Neutrophil (primary cell): ENCODE data around the gene CPLANE2.

Source experiments
- H3K27ac ChIP-seq: fragments of 200-600 bp; sonication (generic); 2 replicates; pipeline ENCODE4 v1.5.1; 2016; ENCODE audit warnings: mild to moderate bottlenecking, moderate library complexity
- H3K27me3 ChIP-seq: fragments of 200-600 bp; sonication (generic); 2 replicates; pipeline ENCODE4 v1.6.0; 2016; ENCODE audit warnings: mild to moderate bottlenecking
- H3K36me3 ChIP-seq: fragments of 200-600 bp; sonication (generic); 2 replicates; pipeline ENCODE4 v1.5.1; 2017
- H3K4me1 ChIP-seq, 2 experiments: fragments of 200-600 bp in 1 of 2; sonication (generic) in 1 of 2; 1 replicate in 1 of 2; 2 replicates in 1 of 2; pipeline versions ENCODE4 v1.5.1 to v1.6.1; 2013 to 2016; ENCODE audit warnings: low read depth in 1 of 2, low read length in 1 of 2, mild to moderate bottlenecking in 1 of 2, moderate library complexity in 1 of 2; ENCODE audit not compliant: control insufficient read depth in 1 of 2, insufficient read depth in 1 of 2
- H3K4me3 ChIP-seq, 2 experiments: fragments of 200-600 bp in 1 of 2; sonication (generic) in 1 of 2; 1 replicate in 1 of 2; 2 replicates in 1 of 2; pipeline ENCODE4 v1.5.1; 2013 to 2016; ENCODE audit warnings: low read depth in 1 of 2, low read length in 1 of 2, mild to moderate bottlenecking in 1 of 2, moderate library complexity in 1 of 2
- H3K9me3 ChIP-seq: fragments of 200-600 bp; sonication (generic); 2 replicates; pipeline ENCODE4 v1.5.1; 2016
- TF ChIP-seq, protein P1 (sequence below): fragments of 200-600 bp; sonication (generic); IDR thresholded peaks from 2 replicates; pipeline ENCODE4 v1.5.1; 2016; ENCODE audit warnings: antibody characterized with exemption

CPLANE2 gene

DNA sequence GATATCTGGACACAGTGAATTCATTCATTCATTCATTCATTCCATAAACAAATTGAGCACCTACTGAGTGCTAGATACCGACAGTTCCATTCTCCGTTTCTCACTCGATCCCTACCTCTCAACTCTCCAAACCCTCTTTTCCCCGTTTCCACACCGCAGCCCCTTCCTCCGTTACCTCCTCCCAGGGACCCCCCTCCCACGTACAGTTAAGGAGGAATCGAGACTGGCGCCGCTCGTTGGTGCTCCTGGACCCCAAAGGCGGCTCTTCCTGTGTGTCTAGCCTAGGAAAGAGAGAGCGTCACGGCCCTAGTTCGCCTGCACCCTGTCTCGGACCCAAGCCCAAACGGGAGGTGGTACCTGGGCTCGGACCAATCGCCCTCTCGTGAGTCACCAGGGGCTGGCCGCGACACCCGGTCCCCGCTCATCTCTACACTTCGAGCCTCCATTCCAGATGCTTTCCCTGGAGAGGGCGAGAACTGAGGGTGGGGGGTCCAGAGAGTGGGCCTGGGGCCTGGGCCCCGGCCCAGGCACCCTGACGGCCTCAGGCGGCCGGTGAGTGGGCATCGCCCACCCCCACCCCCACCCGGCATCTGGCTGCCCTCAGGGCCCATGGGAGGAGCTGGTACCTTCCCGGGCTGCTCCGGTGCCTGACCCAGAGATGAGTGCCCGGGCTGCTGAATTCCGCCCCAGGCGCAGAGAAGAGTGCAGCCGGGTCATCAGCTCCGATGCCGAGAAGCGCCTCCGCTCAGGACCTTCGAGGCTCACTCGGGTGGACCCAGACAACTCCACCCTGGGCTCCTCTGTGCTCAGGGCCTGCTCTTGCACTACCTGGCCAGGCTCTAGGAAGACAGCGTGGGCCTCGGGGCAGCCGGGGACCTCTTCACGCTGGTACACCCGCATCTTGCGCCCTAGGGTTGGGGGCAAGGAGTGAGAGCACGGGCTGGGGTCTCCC, 29.4 kb downstream of the CPLANE2 start:
- no peaks in the 10 kb centered on the region for H3K9me3 ChIP-seq
- TF ChIP-seq, protein P1, sequence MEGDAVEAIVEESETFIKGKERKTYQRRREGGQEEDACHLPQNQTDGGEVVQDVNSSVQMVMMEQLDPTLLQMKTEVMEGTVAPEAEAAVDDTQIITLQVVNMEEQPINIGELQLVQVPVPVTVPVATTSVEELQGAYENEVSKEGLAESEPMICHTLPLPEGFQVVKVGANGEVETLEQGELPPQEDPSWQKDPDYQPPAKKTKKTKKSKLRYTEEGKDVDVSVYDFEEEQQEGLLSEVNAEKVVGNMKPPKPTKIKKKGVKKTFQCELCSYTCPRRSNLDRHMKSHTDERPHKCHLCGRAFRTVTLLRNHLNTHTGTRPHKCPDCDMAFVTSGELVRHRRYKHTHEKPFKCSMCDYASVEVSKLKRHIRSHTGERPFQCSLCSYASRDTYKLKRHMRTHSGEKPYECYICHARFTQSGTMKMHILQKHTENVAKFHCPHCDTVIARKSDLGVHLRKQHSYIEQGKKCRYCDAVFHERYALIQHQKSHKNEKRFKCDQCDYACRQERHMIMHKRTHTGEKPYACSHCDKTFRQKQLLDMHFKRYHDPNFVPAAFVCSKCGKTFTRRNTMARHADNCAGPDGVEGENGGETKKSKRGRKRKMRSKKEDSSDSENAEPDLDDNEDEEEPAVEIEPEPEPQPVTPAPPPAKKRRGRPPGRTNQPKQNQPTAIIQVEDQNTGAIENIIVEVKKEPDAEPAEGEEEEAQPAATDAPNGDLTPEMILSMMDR, result no peak
- peak overlapping the region; percentile 64 to 96 for H3K4me3 ChIP-seq
- H3K36me3 ChIP-seq, result no peaks in the 10 kb centered on the region
- H3K4me1 ChIP-seq, result peaks cover 14 to 17% of the 10 kb centered on the region in 2 experiments
- peak overlapping the region; percentile 87 for H3K27ac ChIP-seq
- peaks cover 11% of the 10 kb centered on the region for H3K27me3 ChIP-seq

- H3K27me3 ChIP-seq, result peaks cover 8% of the 10 kb centered on the region
- TF ChIP-seq, protein P1, result no peak
- H3K4me1 ChIP-seq, result peaks cover 14 to 17% of the 10 kb centered on the region in 2 experiments
- peak overlapping the region; percentile 64 to 96 for H3K4me3 ChIP-seq
- H3K9me3 ChIP-seq, result no peaks in the 10 kb centered on the region
- H3K36me3 ChIP-seq, result no peaks in the 10 kb centered on the region
- H3K27ac ChIP-seq, result peak overlapping the region; percentile 87
Measured at GRCh38 chr1:16206547-16207317, 30.3 kb downstream of the CPLANE2 start.

DNA sequence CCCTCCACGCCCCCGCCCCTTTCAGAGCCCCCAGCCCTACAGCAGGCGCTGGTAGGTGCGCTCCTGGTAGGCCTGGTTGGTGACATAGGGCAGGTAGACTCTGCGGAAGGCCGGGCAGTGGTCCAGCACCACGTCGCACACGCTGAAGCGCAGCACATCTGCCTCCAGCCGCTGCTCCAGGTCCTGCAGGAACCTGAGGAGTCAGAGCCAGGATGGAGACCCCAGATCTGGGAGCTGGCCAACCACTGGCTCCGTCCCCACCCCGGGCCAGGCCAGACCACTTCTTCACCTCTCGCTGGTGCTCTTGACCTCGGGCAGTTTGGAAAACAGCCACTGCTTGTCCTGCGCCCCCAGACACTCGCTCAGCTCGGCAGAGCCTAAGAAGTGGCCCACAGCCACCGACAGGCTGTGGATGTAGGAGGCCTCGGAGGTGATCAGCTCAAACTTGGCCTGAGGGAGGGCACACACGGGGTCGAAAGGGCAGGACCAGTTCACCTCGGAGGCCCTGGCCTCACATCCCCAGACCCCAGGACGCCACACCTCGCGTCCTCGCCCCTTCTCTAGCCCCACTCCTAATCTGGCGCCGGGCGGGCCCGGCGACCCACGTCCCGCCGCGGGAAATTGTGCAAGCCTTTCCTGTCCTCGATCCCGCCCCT, 31.0 kb downstream of the CPLANE2 start:
- Histone ChIP-seq H3K27me3 (peaks cover 8% of the 10 kb centered on the region), H3K36me3 (no peaks in the 10 kb centered on the region), H3K9me3 (no peaks in the 10 kb centered on the region), H3K27ac (peak overlapping the region; percentile 87), H3K4me1 (peaks cover 14 to 17% of the 10 kb centered on the region in 2 experiments), H3K4me3 (peak overlapping the region; percentile 64 to 96)
- TF ChIP-seq, protein P1, result no peak

- H3K36me3 ChIP-seq, result no peaks in the 10 kb centered on the region
Measured at GRCh38 chr1:16205334-16205671, 31.7 kb downstream of the CPLANE2 start.

More at GRCh38 chr1:16205334-16205671, 31.7 kb downstream of the CPLANE2 start:
- Histone ChIP-seq H3K4me1 (peaks cover 14 to 17% of the 10 kb centered on the region in 2 experiments), H3K9me3 (no peaks in the 10 kb centered on the region), H3K4me3 (no peak overlapping the region), H3K27ac (no peak overlapping the region), H3K27me3 (peaks cover 8% of the 10 kb centered on the region)
- TF ChIP-seq, protein P1, result no peak
